ENCODE results near the gene CAMK2G.
A peak's percentile ranks its signal among the peaks of the same experiment; 100 is the strongest.

CAMK2G gene

GRCh38 chr10:73774637-73775036 is 99.7 kb downstream of the CAMK2G start:
- Histone ChIP-seq H3K9ac (ENCODE audit: low read length) (no peak overlapping the region), H3K4me3 (ENCODE audit: low read depth, low read length) (peak overlapping the region; percentile 39; the same call in 1 of the 2 replicates), H3K4me1 (ENCODE audit: control insufficient read depth, insufficient read depth, low read length) (peaks cover 15% of the 10 kb centered on the region; the same call in 1 of the 2 replicates), H3K36me3 (ENCODE audit: control insufficient read depth, insufficient read depth, low read length) (peaks cover 38% of the 10 kb centered on the region), H3K27me3 (ENCODE audit: control insufficient read depth, insufficient read depth, low read length) (no peaks in the 10 kb centered on the region), H3K27ac (ENCODE audit: low read depth, low read length) (no peak overlapping the region), H3K9me3 (ENCODE audit: control insufficient read depth, insufficient read depth, low read depth, low read length) (no peaks in the 10 kb centered on the region)

GRCh38 chr10:73773152-73773879 is 101.0 kb downstream of the CAMK2G start:
- Histone ChIP-seq H3K27ac (ENCODE audit: low read depth, low read length) (no peak overlapping the region), H3K9me3 (ENCODE audit: control insufficient read depth, insufficient read depth, low read depth, low read length) (no peaks in the 10 kb centered on the region), H3K9ac (ENCODE audit: low read length) (peak overlapping the region; percentile 91), H3K36me3 (ENCODE audit: control insufficient read depth, insufficient read depth, low read length) (peaks cover 47% of the 10 kb centered on the region), H3K27me3 (ENCODE audit: control insufficient read depth, insufficient read depth, low read length) (no peaks in the 10 kb centered on the region), H3K4me1 (ENCODE audit: control insufficient read depth, insufficient read depth, low read length) (peaks cover 15% of the 10 kb centered on the region; the same call in 1 of the 2 replicates), H3K4me3 (ENCODE audit: low read depth, low read length) (peak overlapping the region; percentile 93)

- Histone ChIP-seq H3K4me3 (ENCODE audit: low read depth, low read length) (peak overlapping the region; percentile 93), H3K27ac (ENCODE audit: low read depth, low read length) (peak overlapping the region; percentile 94), H3K9ac (ENCODE audit: low read length) (peak overlapping the region; percentile 91), H3K9me3 (ENCODE audit: control insufficient read depth, insufficient read depth, low read depth, low read length) (no peaks in the 10 kb centered on the region), H3K27me3 (ENCODE audit: control insufficient read depth, insufficient read depth, low read length) (no peaks in the 10 kb centered on the region), H3K36me3 (ENCODE audit: control insufficient read depth, insufficient read depth, low read length) (peaks cover 52% of the 10 kb centered on the region), H3K4me1 (ENCODE audit: control insufficient read depth, insufficient read depth, low read length) (peaks cover 15% of the 10 kb centered on the region; the same call in 1 of the 2 replicates)
Measured at GRCh38 chr10:73772281-73773151, 101.8 kb downstream of the CAMK2G start.

GRCh38 chr10:73771722-73772280 is 102.6 kb downstream of the CAMK2G start:
- Histone ChIP-seq H3K4me3 (ENCODE audit: low read depth, low read length) (peak overlapping the region; percentile 93), H3K27me3 (ENCODE audit: control insufficient read depth, insufficient read depth, low read length) (no peaks in the 10 kb centered on the region), H3K9ac (ENCODE audit: low read length) (peak overlapping the region; percentile 91), H3K4me1 (ENCODE audit: control insufficient read depth, insufficient read depth, low read length) (peaks cover 15% of the 10 kb centered on the region; the same call in 1 of the 2 replicates), H3K36me3 (ENCODE audit: control insufficient read depth, insufficient read depth, low read length) (peaks cover 57% of the 10 kb centered on the region), H3K27ac (ENCODE audit: low read depth, low read length) (peak overlapping the region; percentile 94), H3K9me3 (ENCODE audit: control insufficient read depth, insufficient read depth, low read depth, low read length) (no peaks in the 10 kb centered on the region)

- Histone ChIP-seq H3K4me3 (ENCODE audit: low read depth, low read length) (no peak overlapping the region), H3K9me3 (ENCODE audit: control insufficient read depth, insufficient read depth, low read depth, low read length) (no peaks in the 10 kb centered on the region), H3K4me1 (ENCODE audit: control insufficient read depth, insufficient read depth, low read length) (peaks cover 15% of the 10 kb centered on the region; the same call in 1 of the 2 replicates), H3K9ac (ENCODE audit: low read length) (no peak overlapping the region), H3K27me3 (ENCODE audit: control insufficient read depth, insufficient read depth, low read length) (no peaks in the 10 kb centered on the region), H3K36me3 (ENCODE audit: control insufficient read depth, insufficient read depth, low read length) (peaks cover 64% of the 10 kb centered on the region), H3K27ac (ENCODE audit: low read depth, low read length) (no peak overlapping the region)
Measured at GRCh38 chr10:73769396-73769795, 105.0 kb downstream of the CAMK2G start.

GRCh38 chr10:73768881-73769280 is 105.5 kb downstream of the CAMK2G start:
- peaks cover 67% of the 10 kb centered on the region for H3K36me3 ChIP-seq (ENCODE audit: control insufficient read depth, insufficient read depth, low read length)
- no peak overlapping the region for H3K4me3 ChIP-seq (ENCODE audit: low read depth, low read length)
- H3K27ac ChIP-seq (ENCODE audit: low read depth, low read length) = no peak overlapping the region
- H3K27me3 ChIP-seq (ENCODE audit: control insufficient read depth, insufficient read depth, low read length) = no peaks in the 10 kb centered on the region
- peaks cover 13% of the 10 kb centered on the region; the same call in 1 of the 2 replicates for H3K4me1 ChIP-seq (ENCODE audit: control insufficient read depth, insufficient read depth, low read length)
- H3K9me3 ChIP-seq (ENCODE audit: control insufficient read depth, insufficient read depth, low read depth, low read length) = no peaks in the 10 kb centered on the region
- H3K9ac ChIP-seq (ENCODE audit: low read length) = no peak overlapping the region

- Histone ChIP-seq H3K9ac (ENCODE audit: low read length) (no peak overlapping the region), H3K4me1 (ENCODE audit: control insufficient read depth, insufficient read depth, low read length) (no peaks in the 10 kb centered on the region), H3K4me3 (ENCODE audit: low read depth, low read length) (no peak overlapping the region), H3K36me3 (ENCODE audit: control insufficient read depth, insufficient read depth, low read length) (peaks cover 92% of the 10 kb centered on the region), H3K27ac (ENCODE audit: low read depth, low read length) (no peak overlapping the region), H3K27me3 (ENCODE audit: control insufficient read depth, insufficient read depth, low read length) (no peaks in the 10 kb centered on the region), H3K9me3 (ENCODE audit: control insufficient read depth, insufficient read depth, low read depth, low read length) (no peaks in the 10 kb centered on the region)
Measured at GRCh38 chr10:73765066-73765465, 109.3 kb downstream of the CAMK2G start.

GRCh38 chr10:73763343-73763742 is 111.0 kb downstream of the CAMK2G start:
- no peak overlapping the region for H3K9ac ChIP-seq (ENCODE audit: low read length)
- H3K9me3 ChIP-seq (ENCODE audit: control insufficient read depth, insufficient read depth, low read depth, low read length) = no peaks in the 10 kb centered on the region
- no peaks in the 10 kb centered on the region for H3K27me3 ChIP-seq (ENCODE audit: control insufficient read depth, insufficient read depth, low read length)
- peaks cover 90% of the 10 kb centered on the region for H3K36me3 ChIP-seq (ENCODE audit: control insufficient read depth, insufficient read depth, low read length)
- no peaks in the 10 kb centered on the region for H3K4me1 ChIP-seq (ENCODE audit: control insufficient read depth, insufficient read depth, low read length)
- no peak overlapping the region for H3K27ac ChIP-seq (ENCODE audit: low read depth, low read length)
- no peak overlapping the region for H3K4me3 ChIP-seq (ENCODE audit: low read depth, low read length)

- no peaks in the 10 kb centered on the region for H3K4me1 ChIP-seq (ENCODE audit: control insufficient read depth, insufficient read depth, low read length)
- H3K27me3 ChIP-seq (ENCODE audit: control insufficient read depth, insufficient read depth, low read length) = no peaks in the 10 kb centered on the region
- H3K4me3 ChIP-seq (ENCODE audit: low read depth, low read length) = no peak overlapping the region
- no peak overlapping the region for H3K9ac ChIP-seq (ENCODE audit: low read length)
- no peaks in the 10 kb centered on the region for H3K9me3 ChIP-seq (ENCODE audit: control insufficient read depth, insufficient read depth, low read depth, low read length)
- H3K27ac ChIP-seq (ENCODE audit: low read depth, low read length) = no peak overlapping the region
- peaks cover 88% of the 10 kb centered on the region for H3K36me3 ChIP-seq (ENCODE audit: control insufficient read depth, insufficient read depth, low read length)
Measured at GRCh38 chr10:73762915-73763314, 111.4 kb downstream of the CAMK2G start.
